Lung (tissue), 12 donors: ENCODE data around the gene SPECC1L. TPM values are rescaled to one million over a fixed set of nuclear protein-coding genes. Genes with fewer than 3 reads are reported as not detected.

Experiments
- ATAC-seq: fragments of 200-7000 bp; cut with Tn5 transposase; one replicate; pipeline ENCODE4 v1.9.1; 2020; ENCODE audit warnings: moderate number of reproducible peaks; ENCODE audit not compliant: insufficient read depth, low FRiP score
- DNase-seq, 3 donors: peaks; one replicate each; pipeline ENCODE4 v3.0.0-alpha.2; 2013 to 2017
- H3K27ac ChIP-seq, 2 donors: one replicate each; pipeline ENCODE4 v1.5.1; 2013; ENCODE audit warnings: mild to moderate bottlenecking in 2 of 2, moderate library complexity in 2 of 2, control low read depth in 1 of 2, inconsistent platforms in 1 of 2, low read depth in 1 of 2, low read length in 1 of 2
- H3K27me3 ChIP-seq, 3 donors: one replicate each; pipeline ENCODE4 v1.5.1; 2013; ENCODE audit warnings: low read length in 2 of 3; ENCODE audit not compliant: control insufficient read depth in 3 of 3, insufficient read depth in 3 of 3
- H3K36me3 ChIP-seq, 4 donors: one replicate each; pipeline ENCODE4 v1.5.1; 2013; ENCODE audit warnings: low read length in 4 of 4, mild to moderate bottlenecking in 1 of 4, moderate library complexity in 1 of 4; ENCODE audit not compliant: control insufficient read depth in 4 of 4, insufficient read depth in 4 of 4
- H3K4me1 ChIP-seq, 5 donors: one replicate each; pipeline ENCODE4 v1.5.1; 2013; ENCODE audit warnings: low read length in 5 of 5, mild to moderate bottlenecking in 2 of 5, moderate library complexity in 1 of 5; ENCODE audit not compliant: control insufficient read depth in 5 of 5, insufficient read depth in 5 of 5
- H3K4me3 ChIP-seq: one replicate; pipeline ENCODE4 v1.5.1; 2013; ENCODE audit warnings: mild to moderate bottlenecking, control low read depth, moderate library complexity
- H3K9ac ChIP-seq, 2 donors: one replicate each; pipeline ENCODE4 v1.5.1; 2013; ENCODE audit warnings: low read length in 2 of 2, control low read depth in 1 of 2; ENCODE audit not compliant: insufficient read depth in 1 of 2
- H3K9me3 ChIP-seq, 4 donors: one replicate each; pipeline ENCODE4 v1.5.1; 2013; ENCODE audit warnings: low read length in 3 of 4, mild to moderate bottlenecking in 1 of 4, moderate library complexity in 1 of 4; ENCODE audit not compliant: control insufficient read depth in 4 of 4, insufficient read depth in 3 of 4
- CTCF ChIP-seq: IDR thresholded peaks from 2 replicates; pipeline ENCODE4 v1.5.1; 2012; ENCODE audit warnings: mild to moderate bottlenecking; ENCODE audit errors: control extremely low read depth, extremely low read depth
- WGBS, 2 donors: extraction: QIAGEN DNeasy Blood & Tissue Kit; methylation state at CpG; one replicate each; pipeline ENCODE4 v1.1.7; 2013; 5-methylcytosine and 5-hydroxymethylcytosine counted together
- polyA plus RNA-seq, 2 donors: library from polyadenylated mRNA; stranded (reverse); fragments of 200-250 nt; gene quantifications; one replicate each; pipeline ENCODE4 v1.2.1, GENCODE V29; 2013
- total RNA-seq, 2 donors: library from RNA; depleted of rRNA in 1 of 2; stranded (reverse); fragments of >200 nt in 1 of 2; gene quantifications; one replicate each; pipeline ENCODE4 v1.2.1, GENCODE V29; 2014 to 2021
- donor health status: control.
- donor health status: control.
- donor health status: Bipolar disorder and iron deficiency.
- donor health status: healthy.
- donor health status: DM: yes; HTN: yes; CAD: no.

SPECC1L gene
- total and polyA plus RNA-seq, 4 donors: 10.4 to 83.9 (median 37.8) TPM

- DNase-seq: no peak
Observed at GRCh38 chr22:24413271-24413670, 142.6 kb downstream of the SPECC1L start.

GRCh38 chr22:24413736-24414385 lies 143.2 kb downstream of the SPECC1L start:
- Histone ChIP-seq H3K4me1 (peaks cover 0 to 3% (median 0%) of the 10 kb centered on the region in 5 donors), H3K9me3 (no peaks in the 10 kb centered on the region), H3K36me3 (peaks cover 3 to 44% (median 29%) of the 10 kb centered on the region in 4 donors), H3K9ac (no peak overlapping the region), H3K27me3 (no peaks in the 10 kb centered on the region), H3K27ac (no peak overlapping the region), H3K4me3 (no peak overlapping the region)
- ATAC-seq (no peak), DNase-seq (no peak)
- 86 to 87% methylated on average over 18 of the region's 18 CpGs for WGBS, 2 donors
- TF ChIP-seq CTCF: no peak

More at GRCh38 chr22:24413271-24413670, 142.6 kb downstream of the SPECC1L start:
- Histone ChIP-seq H3K9ac (no peak overlapping the region), H3K9me3 (no peaks in the 10 kb centered on the region), H3K27ac (no peak overlapping the region), H3K36me3 (peaks cover 3 to 49% (median 30%) of the 10 kb centered on the region in 4 donors), H3K4me1 (peaks cover 0 to 6% (median 0%) of the 10 kb centered on the region in 5 donors), H3K4me3 (no peak overlapping the region), H3K27me3 (no peaks in the 10 kb centered on the region)
- ATAC-seq: no peak
- 95 to 96% methylated on average over 9 of the region's 9 CpGs for WGBS, 2 donors
- no peak for TF ChIP-seq CTCF

GRCh38 chr22:24414523-24414922 lies 143.9 kb downstream of the SPECC1L start:
- TF ChIP-seq CTCF: no peak
- H3K4me1 ChIP-seq: peaks cover 0 to 6% (median 0%) of the 10 kb centered on the region in 5 donors
- no peak overlapping the region for H3K27ac ChIP-seq
- ATAC-seq (no peak), DNase-seq (no peak)
- H3K9me3 ChIP-seq: no peaks in the 10 kb centered on the region
- WGBS, 2 donors: 86 to 94% methylated on average over 21 of the region's 21 CpGs
- H3K4me3 ChIP-seq: no peak overlapping the region
- no peak overlapping the region for H3K9ac ChIP-seq
- H3K36me3 ChIP-seq: peaks cover 3 to 44% (median 29%) of the 10 kb centered on the region in 4 donors
- no peaks in the 10 kb centered on the region for H3K27me3 ChIP-seq
